WERI-Rb-1 (cell line): ENCODE data around the gene IFT172.

Experiments used
- DNase-seq: peaks from one replicate; pipeline ENCODE4 v3.0.0-alpha.2; 2020
- H3K27ac ChIP-seq: fragments of 250-450 bp; sonication (Bioruptor Pico); 2 replicates; pipeline ENCODE4 v1.5.1; 2020; ENCODE audit warnings: mild to moderate bottlenecking, moderate library complexity
- H3K27me3 ChIP-seq: fragments of 250-450 bp; sonication (Bioruptor Pico); 2 replicates; pipeline ENCODE4 v1.5.1; 2021; ENCODE audit warnings: mild to moderate bottlenecking, low read depth, moderate library complexity; ENCODE audit not compliant: insufficient read depth, severe bottlenecking
- H3K36me3 ChIP-seq: fragments of 250-450 bp; sonication (Bioruptor Pico); 2 replicates; pipeline ENCODE4 v1.5.1; 2020; ENCODE audit warnings: mild to moderate bottlenecking, moderate library complexity
- H3K4me3 ChIP-seq: 2 replicates; pipeline ENCODE4 v1.5.1; 2011; ENCODE audit warnings: low read depth, mild to moderate bottlenecking, control low read depth, low read length
- H3K9me3 ChIP-seq: fragments of 250-450 bp; sonication (Bioruptor Pico); 2 replicates; pipeline ENCODE4 v1.5.1; 2021; ENCODE audit warnings: mild to moderate bottlenecking, moderate library complexity; ENCODE audit not compliant: severe bottlenecking
- TF ChIP-seq, protein P1 (sequence below): IDR thresholded peaks from 2 replicates; pipeline ENCODE4 v1.5.1; 2011; ENCODE audit warnings: low read depth, mild to moderate bottlenecking, control low read depth, inconsistent platforms, low read length

Gene IFT172

DNA sequence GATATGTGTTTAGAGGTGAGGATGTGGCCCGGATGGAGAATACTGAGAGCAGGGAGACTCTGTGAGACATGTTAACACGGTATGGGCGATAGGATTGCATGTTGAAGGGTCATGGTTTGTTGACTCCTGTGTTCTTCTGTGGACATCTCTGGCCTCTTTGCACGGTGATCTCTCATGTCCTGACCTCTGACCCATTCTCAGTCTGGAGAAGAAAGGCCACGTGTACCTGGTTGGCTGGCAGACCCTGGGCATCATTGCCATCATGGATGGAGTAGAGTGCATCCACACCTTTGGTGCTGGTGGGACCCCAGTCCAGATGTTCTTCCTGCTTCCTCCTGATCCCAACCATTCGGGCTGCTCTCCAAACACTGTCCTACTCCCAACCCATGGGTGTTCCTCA lies 17.0 kb upstream of the IFT172 start:
- H3K36me3 ChIP-seq = no peaks in the 10 kb centered on the region
- H3K27me3 ChIP-seq = no peaks in the 10 kb centered on the region
- no peak for DNase-seq
- no peaks in the 10 kb centered on the region for H3K9me3 ChIP-seq
- TF ChIP-seq, protein P1, sequence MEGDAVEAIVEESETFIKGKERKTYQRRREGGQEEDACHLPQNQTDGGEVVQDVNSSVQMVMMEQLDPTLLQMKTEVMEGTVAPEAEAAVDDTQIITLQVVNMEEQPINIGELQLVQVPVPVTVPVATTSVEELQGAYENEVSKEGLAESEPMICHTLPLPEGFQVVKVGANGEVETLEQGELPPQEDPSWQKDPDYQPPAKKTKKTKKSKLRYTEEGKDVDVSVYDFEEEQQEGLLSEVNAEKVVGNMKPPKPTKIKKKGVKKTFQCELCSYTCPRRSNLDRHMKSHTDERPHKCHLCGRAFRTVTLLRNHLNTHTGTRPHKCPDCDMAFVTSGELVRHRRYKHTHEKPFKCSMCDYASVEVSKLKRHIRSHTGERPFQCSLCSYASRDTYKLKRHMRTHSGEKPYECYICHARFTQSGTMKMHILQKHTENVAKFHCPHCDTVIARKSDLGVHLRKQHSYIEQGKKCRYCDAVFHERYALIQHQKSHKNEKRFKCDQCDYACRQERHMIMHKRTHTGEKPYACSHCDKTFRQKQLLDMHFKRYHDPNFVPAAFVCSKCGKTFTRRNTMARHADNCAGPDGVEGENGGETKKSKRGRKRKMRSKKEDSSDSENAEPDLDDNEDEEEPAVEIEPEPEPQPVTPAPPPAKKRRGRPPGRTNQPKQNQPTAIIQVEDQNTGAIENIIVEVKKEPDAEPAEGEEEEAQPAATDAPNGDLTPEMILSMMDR = no peak
- H3K27ac ChIP-seq = no peak overlapping the region
- no peak overlapping the region for H3K4me3 ChIP-seq

DNA sequence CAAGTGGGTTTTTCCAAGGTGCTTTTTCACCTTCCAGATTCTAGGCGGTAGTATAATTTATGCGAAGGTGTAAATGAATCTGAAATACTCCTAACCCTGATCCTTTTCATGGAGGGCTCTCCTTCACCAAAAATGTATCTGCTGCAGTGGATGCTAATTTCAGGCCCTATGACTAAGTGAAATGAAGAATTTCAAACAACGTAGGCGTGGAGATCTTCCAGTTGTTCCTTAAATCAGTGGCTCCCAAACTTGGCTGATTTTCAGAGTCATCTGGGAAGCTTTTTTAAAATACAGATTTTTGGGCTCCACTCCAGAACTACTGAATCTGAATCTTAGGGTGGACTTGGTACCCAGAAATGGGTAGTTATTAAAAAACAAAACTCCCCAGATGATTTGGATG lies 12.6 kb upstream of the IFT172 start:
- Histone ChIP-seq H3K27ac (no peak overlapping the region), H3K27me3 (no peaks in the 10 kb centered on the region), H3K9me3 (no peaks in the 10 kb centered on the region), H3K4me3 (no peak overlapping the region), H3K36me3 (no peaks in the 10 kb centered on the region)
- TF ChIP-seq, protein P1 = no peak
- DNase-seq = no peak

DNA sequence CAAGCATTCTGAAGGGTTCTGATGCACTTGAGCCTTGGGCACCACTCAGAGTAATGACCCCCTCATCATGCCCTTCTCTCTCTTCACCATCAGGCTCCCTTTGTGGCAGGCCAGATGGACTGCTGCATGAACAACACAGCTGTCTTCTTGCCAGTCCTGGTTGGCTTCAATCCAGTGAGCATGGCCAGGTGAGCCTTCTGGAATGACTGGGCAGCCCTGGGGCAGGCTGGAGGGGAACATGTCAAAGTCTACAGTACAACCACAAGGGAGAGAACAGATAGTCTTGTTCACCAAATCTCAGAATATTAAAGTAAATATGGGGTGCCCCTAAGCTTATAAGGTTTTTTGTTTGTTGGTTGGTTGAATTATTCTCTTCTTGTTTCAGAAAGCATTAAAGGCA lies 11.5 kb upstream of the IFT172 start:
- Histone ChIP-seq H3K36me3 (no peaks in the 10 kb centered on the region), H3K27me3 (no peaks in the 10 kb centered on the region), H3K4me3 (no peak overlapping the region), H3K27ac (no peak overlapping the region), H3K9me3 (no peaks in the 10 kb centered on the region)
- TF ChIP-seq, protein P1 = no peak
- DNase-seq = no peak

DNA sequence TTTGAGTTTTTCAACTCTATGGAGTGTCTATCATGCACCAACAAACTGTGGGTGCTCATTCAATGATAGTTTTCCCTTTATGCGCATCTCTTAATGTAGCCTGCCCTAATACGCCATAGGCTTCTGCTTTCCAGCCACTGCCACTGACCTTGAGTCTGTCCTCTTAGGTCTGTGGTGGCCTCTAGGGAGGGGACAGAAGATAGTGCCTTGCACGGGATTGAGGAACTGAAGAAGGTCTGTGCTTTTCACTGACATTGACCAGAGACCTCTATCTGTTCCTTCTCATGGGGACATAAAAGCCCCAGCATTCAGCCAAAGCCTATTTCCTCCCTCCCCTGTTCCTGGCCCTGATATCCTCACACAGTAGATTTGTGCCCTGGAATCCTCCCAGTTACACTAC lies 9.4 kb upstream of the IFT172 start:
- TF ChIP-seq, protein P1 = no peak
- no peak overlapping the region for H3K4me3 ChIP-seq
- H3K27ac ChIP-seq = no peak overlapping the region
- no peak for DNase-seq
- no peaks in the 10 kb centered on the region for H3K36me3 ChIP-seq
- H3K27me3 ChIP-seq = peaks cover 3% of the 10 kb centered on the region
- no peaks in the 10 kb centered on the region for H3K9me3 ChIP-seq

DNA sequence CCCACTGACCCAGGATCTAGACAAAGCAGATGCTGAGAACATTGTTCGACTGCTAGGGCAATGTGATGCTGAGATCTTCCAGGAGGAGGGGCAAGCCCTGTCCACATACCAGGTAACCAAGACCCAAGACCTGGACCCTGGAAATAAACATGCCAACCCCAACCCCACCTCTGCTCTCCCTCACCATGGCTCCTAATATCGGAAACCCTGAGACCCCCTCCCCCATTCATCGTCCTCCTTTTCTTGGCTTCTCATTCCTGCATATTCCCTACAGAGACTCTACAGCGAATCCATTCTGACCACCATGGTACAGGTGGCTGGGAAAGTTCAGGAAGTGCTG lies 7.7 kb upstream of the IFT172 start:
- Histone ChIP-seq H3K4me3 (no peak overlapping the region), H3K27ac (no peak overlapping the region), H3K27me3 (peaks cover 3% of the 10 kb centered on the region), H3K36me3 (no peaks in the 10 kb centered on the region), H3K9me3 (no peaks in the 10 kb centered on the region)
- no peak for DNase-seq
- TF ChIP-seq, protein P1 = no peak
